Gastrocnemius medialis (tissue), 4 donors: ENCODE data around the gene APCS. TPM values are rescaled to one million over a fixed set of nuclear protein-coding genes. Genes with fewer than 3 reads are reported as not detected.

Source experiments
- ATAC-seq, 2 donors: fragments of 150-250 bp; one replicate each; pipeline ENCODE4 v1.9.1; 2016
- DNase-seq, 2 donors: peaks; one replicate each; pipeline ENCODE4 v3.0.0-alpha.2; 2019
- H3K27ac ChIP-seq, 4 donors: fragments of 200-600 bp; sonication (generic); 1 replicate in 1 of 4; 2 replicates in 3 of 4; pipeline ENCODE4 v1.5.1; 2016 to 2018; ENCODE audit warnings: mild to moderate bottlenecking in 2 of 4, moderate library complexity in 1 of 4
- H3K27me3 ChIP-seq, 3 donors: fragments of 200-600 bp; sonication (generic) in 2 of 3; 1 replicate in 1 of 3; 2 replicates in 2 of 3; pipeline versions ENCODE4 v1.5.1 to v1.6.0; 2016 to 2019; ENCODE audit warnings: mild to moderate bottlenecking in 1 of 3, moderate library complexity in 1 of 3
- H3K36me3 ChIP-seq, 2 donors: fragments of 200-600 bp; sonication (generic) in 1 of 2; one replicate each; pipeline ENCODE4 v1.5.1; 2017 to 2018
- H3K4me1 ChIP-seq, 2 donors: fragments of 200-600 bp; sonication (generic) in 1 of 2; one replicate each; pipeline ENCODE4 v1.5.1; 2016 to 2017; ENCODE audit warnings: mild to moderate bottlenecking in 2 of 2
- H3K4me3 ChIP-seq, 4 donors: fragments of 200-600 bp; sonication (generic) in 3 of 4; 1 replicate in 1 of 4; 2 replicates in 3 of 4; pipeline ENCODE4 v1.5.1; 2016 to 2019; ENCODE audit warnings: mild to moderate bottlenecking in 2 of 4
- H3K9me3 ChIP-seq, 3 donors: fragments of 200-600 bp; sonication (generic) in 2 of 3; 1 replicate in 1 of 3; 2 replicates in 2 of 3; pipeline ENCODE4 v1.5.1; 2016 to 2019
- CTCF ChIP-seq, 5 experiments: fragments of 450-650 bp in 3 of 5; fragments of 200-600 bp in 2 of 5; sonication (generic) in 2 of 5; IDR thresholded peaks in 4 of 5; conservative IDR thresholded peaks in 1 of 5; 1 replicate in 4 of 5; 2 replicates in 1 of 5; pipeline ENCODE4 v1.5.1; 2016 to 2019; ENCODE audit warnings: antibody characterized with exemption in 5 of 5, mild to moderate bottlenecking in 3 of 5, moderate library complexity in 3 of 5
- POLR2A ChIP-seq, 2 donors: fragments of 450-650 bp; IDR thresholded peaks; one replicate each; pipeline ENCODE4 v1.6.1; 2017; ENCODE audit warnings: antibody characterized with exemption in 2 of 2, mild to moderate bottlenecking in 2 of 2, moderate library complexity in 2 of 2
- in situ Hi-C, 4 donors: fragments of 200-750 bp; cut with MboI; loops; one replicate each; pipeline versions ENCODE4 v1.15.0 to v1.8.0; 2017; ENCODE audit warnings: low sequenced_read_pairs in 4 of 4
- intact Hi-C: fragments of 100-400 bp; cut with DNase I; formaldehyde crosslinking; loops from one replicate; pipeline ENCODE4 v1.15.1; 2023; ENCODE audit warnings: low total_unique reads
- total RNA-seq, 4 donors: library from RNA; depleted of rRNA; stranded (reverse); fragments of >200 nt; gene quantifications; one replicate each; pipeline versions ENCODE4 v1.1.0 to v1.2.3, GENCODE V29; 2016

The APCS gene
- total RNA-seq, 4 donors from 2014 or later = 1.5 to 4.1 TPM; not detected in 2

DNA sequence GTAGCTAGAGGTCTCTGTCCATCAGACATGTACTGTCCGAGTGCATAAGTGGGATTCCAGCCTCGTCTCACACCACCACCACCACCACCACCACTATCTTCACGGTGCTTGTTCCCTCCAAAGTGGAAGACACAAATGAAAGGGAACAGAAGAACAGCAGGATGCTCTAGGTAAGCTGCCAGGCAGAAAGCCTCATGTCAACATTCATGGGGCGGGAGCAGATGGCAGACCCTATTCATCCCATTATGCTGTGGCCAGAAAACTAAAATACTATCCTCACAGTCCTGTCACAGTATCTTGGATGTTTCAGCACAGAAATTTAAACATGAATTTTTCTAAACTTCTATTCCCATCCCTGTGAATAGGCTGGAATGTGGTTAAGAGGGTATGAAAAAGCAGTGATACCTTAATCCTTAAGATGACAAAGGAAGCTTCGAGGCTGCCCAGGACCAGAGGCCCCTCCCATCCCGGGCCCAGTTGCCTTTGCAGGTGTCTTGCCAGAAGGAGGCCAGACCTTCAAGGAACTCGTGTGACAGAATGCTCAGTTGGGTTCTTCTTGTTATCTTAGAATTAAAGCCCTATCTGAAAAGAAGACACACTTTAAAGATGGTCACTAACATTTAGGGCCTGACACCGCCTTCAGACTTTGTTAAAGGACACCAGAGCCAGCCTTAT is 24.7 kb downstream of the APCS start:
- no peak overlapping the region for H3K27ac ChIP-seq
- TF ChIP-seq CTCF (IDR thresholded peaks at IDR 0.05 in 4 of 5, conservative IDR thresholded peaks at IDR 0.05 in 1 of 5) (no peak), POLR2A (IDR thresholded peaks at IDR 0.05) (no peak)

GRCh38 chr1:159632922-159633321 is 45.3 kb downstream of the APCS start:
- Histone ChIP-seq H3K4me1 (no peaks in the 10 kb centered on the region), H3K4me3 (no peak overlapping the region), H3K9me3 (no peaks in the 10 kb centered on the region), H3K27me3 (no peaks in the 10 kb centered on the region), H3K36me3 (no peaks in the 10 kb centered on the region), H3K27ac (no peak overlapping the region)
- no peak for TF ChIP-seq POLR2A (IDR thresholded peaks at IDR 0.05)
- no peak for TF ChIP-seq CTCF (IDR thresholded peaks at IDR 0.05 in 4 of 5, conservative IDR thresholded peaks at IDR 0.05 in 1 of 5)
- DNase-seq (no peak), ATAC-seq (no peak)
- intact Hi-C loops = no loop called here
- in situ Hi-C loops = no loop called here

More for the DNA sequence above, 24.7 kb downstream of the APCS start:
- no peak overlapping the region for H3K4me3 ChIP-seq
- H3K36me3 ChIP-seq = no peaks in the 10 kb centered on the region
- no peaks in the 10 kb centered on the region for H3K9me3 ChIP-seq
- in situ Hi-C loops = no loop called here
- H3K27me3 ChIP-seq = no peaks in the 10 kb centered on the region
- intact Hi-C loops = no loop called here
- ATAC-seq (no peak), DNase-seq (no peak)
- no peaks in the 10 kb centered on the region for H3K4me1 ChIP-seq

Other genes starting within 250 kb of the APCS start
- not detected for gene OR10J4, start 155.6 kb upstream of the APCS start, total RNA-seq
- gene OR10J1, start 148.1 kb upstream of the APCS start, total RNA-seq = not detected
- not detected for gene OR10J5, start 51.8 kb upstream of the APCS start, total RNA-seq
- 10 to 100 TPM in 2 of 4 donors, not detected in 2; 11.0 to 26.7 TPM for gene CRP, start 126.8 kb downstream of the APCS start, total RNA-seq
- 10 to 100 TPM; 47.0 to 94.6 (median 77.2) TPM for gene DUSP23, start 193.1 kb downstream of the APCS start, total RNA-seq
- not detected for gene FCRL6, start 214.5 kb downstream of the APCS start, total RNA-seq
- gene SLAMF8, start 239.0 kb downstream of the APCS start, total RNA-seq = 1 to 10 TPM in 2 of 4 donors, under 1 TPM in 1, not detected in 1; 0.75 to 2.3 (median 2.0) TPM